T follicular helper cell (primary cell): ENCODE data around the gene MYO18B.

ENCODE experiments used
- DNase-seq: peaks from one replicate; pipeline ENCODE4 v3.0.0-alpha.2; 2020; ENCODE audit warnings: low read depth

The MYO18B gene

DNA sequence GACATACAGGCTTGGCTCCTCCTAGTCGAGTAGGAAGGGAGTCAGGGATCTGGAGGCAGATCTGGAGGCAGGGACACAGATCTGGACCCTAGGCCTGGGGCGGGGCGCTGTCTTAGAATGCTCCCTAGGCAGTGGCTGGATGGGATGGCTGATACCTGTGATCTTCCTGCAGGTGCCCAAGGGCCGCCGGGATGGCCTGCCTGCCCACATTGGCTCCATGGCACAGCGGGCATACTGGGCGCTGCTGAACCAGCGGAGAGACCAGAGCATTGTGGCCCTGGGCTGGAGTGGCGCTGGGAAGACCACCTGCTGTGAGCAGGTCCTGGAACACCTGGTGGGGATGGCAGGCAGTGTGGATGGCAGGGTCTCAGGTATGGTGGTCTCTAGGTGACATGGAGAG, 35.4 kb downstream of the MYO18B start:
- no peak for DNase-seq

DNA sequence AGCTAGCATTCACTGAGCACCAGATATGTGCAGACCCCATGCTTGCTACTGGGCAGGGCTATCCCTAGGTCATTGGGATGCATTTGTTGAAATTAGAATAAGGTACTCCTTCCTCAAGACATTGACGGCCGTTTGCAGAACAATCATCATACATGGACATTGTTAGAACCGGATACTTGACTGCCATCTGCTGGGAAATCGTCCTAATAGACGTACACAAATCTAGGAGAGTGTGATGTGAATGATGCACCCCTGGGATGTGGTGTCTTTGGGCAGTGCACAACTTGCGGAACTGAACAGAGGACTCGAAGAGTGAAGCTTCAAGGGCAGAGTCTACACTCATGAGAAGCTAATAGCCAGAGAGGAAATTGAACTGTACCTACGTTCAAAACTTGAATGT, 35.9 kb downstream of the MYO18B start:
- DNase-seq, result no peak

DNA sequence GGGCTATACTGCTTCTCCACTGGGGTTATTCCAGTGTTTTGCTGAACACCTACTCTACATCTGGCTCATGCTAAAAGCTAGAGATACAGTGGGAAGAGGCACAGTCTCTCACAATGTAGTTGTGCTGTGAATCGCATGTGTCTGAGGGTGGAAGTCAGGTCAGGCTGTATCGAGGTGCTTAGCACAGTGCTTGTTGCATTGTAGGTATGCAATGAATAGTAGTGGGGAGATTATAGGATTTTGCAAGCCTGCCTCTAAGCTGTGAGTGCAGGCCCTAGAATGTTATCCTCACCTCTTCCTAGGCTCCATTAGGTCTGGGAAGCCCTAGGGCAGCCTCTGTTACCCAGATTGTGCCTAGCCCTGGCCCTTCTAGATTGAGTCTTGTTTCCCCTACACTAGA, 37.4 kb downstream of the MYO18B start:
- DNase-seq, result no peak

DNA sequence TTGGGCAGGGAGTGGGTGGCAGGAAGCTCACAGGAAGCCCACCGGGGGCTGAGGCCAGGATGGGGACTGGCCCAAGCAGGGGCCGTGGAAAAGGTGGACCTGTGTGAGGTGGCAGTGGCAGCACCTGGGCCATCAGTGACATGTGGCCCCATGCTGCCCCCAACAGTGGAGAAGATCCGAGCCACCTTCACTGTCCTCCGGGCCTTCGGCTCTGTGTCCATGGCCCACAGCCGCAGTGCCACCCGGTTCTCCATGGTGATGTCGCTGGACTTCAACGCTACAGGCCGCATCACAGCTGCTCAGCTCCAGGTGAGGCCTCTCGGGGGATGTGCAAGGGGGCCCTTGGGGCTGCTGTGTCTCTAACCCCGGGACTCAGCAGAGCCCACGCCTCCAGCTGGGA, 37.9 kb downstream of the MYO18B start:
- no peak for DNase-seq

- DNase-seq, result no peak
Observed at GRCh38 chr22:25780673-25781072, 38.7 kb downstream of the MYO18B start.

GRCh38 chr22:25781801-25782200, 39.8 kb downstream of the MYO18B start:
- no peak for DNase-seq

GRCh38 chr22:25782831-25783230, 40.8 kb downstream of the MYO18B start:
- DNase-seq, result no peak

DNA sequence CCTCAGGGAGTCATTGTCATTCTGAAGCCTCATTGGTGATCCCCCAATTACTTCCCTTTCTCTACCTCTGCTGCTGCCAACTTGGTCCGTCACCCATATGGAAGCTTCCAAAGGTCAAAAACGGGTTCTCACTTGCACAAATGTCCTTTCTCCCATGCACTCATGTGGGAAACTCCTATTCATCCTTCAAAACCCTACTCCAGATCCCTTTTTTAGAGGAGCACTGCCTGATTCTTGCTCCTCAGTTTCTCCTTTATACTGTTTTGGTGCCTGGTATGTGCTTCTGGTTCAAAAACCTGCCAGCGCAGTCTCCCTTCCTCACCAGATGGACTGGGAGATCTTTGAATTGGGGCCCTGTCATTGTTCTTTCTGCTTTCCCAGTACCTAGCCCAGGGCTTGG, 41.9 kb downstream of the MYO18B start:
- no peak for DNase-seq

- no peak for DNase-seq
Observed at GRCh38 chr22:25786165-25786564, 44.2 kb downstream of the MYO18B start.

DNA sequence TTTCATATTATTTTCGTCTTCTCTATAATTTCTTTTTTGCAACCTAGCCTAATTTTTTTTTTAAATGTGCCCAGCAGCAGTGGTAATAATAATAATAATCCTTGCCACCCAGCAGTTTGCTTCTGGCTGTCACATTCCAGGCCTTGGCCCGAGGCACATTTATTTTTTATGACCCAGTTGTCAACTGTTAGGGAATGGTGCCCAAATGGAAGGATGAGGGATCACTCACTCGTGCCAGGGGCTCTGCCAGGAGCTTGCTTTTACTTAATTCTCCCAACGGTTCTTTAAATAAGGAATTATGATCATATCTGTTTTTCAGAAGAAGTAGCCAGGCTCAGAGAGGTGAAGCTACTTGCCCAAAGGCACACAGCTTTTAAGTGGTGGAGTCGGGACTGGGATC, 49.6 kb downstream of the MYO18B start:
- DNase-seq, result no peak

- no peak for DNase-seq
Observed at GRCh38 chr22:25795478-25795877, 53.5 kb downstream of the MYO18B start.

GRCh38 chr22:25797498-25798290, 55.7 kb downstream of the MYO18B start:
- no peak for DNase-seq

GRCh38 chr22:25800766-25801165, 58.8 kb downstream of the MYO18B start:
- DNase-seq, result no peak

DNA sequence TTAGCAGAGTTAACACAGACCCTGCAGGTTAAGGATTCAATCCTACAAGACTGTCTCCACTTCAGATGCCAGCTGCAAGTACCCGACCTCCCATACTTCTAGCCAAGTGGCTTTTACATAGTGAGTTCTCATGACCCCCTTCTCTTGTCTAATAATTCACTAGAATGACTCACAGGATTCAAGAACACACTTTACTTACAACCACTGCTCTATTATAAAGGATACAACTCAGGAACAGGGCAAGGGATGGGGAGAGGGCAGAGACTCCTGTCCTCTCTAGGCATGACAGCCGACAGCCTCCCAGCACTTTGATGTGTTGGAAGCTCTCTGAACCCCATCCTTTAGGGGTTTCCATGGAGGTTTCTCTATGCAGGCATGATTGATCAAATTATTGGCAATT, 60.0 kb downstream of the MYO18B start:
- no peak for DNase-seq

- no peak for DNase-seq
Observed at GRCh38 chr22:25804676-25805075, 62.7 kb downstream of the MYO18B start.

DNA sequence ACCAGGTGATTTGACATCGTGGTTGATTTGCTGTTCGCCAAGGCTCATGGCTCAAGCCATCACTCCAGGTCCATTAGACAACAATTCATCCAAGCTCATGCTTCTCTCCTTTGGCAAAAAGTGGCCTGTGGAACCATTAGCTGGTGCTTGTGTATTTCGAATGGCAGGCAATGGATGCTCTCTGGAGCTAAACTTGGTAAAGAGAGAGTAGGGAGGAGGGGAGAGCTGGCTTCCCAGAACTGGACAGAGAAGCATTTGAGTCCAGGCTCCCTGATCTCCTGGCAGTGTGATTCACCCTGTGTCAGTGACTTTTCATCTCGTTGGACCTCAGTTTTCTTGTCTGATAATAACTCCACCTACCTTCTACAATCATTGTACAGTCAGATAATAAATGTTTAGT, 64.6 kb downstream of the MYO18B start:
- no peak for DNase-seq

- no peak for DNase-seq
Observed at GRCh38 chr22:25814685-25815084, 72.7 kb downstream of the MYO18B start.

DNA sequence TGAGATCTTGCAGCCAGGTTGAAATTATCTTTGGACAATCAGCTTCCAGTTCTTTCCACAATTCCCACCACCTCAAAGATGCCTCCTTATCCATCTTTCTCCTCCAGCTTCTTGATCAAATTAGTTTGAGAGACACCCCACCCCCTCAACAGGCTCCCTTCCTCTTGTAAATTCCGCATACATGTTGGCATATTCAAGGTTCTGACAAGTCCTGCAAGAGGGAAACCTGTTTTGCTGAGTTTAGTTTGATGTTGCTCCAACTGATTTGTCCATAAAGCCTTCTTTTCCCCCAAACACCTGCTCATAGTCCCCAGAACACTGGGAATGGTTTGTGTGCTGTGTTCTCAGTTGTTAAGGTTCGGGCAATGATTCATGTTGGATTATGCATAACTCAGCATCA, 73.6 kb downstream of the MYO18B start:
- no peak for DNase-seq

DNA sequence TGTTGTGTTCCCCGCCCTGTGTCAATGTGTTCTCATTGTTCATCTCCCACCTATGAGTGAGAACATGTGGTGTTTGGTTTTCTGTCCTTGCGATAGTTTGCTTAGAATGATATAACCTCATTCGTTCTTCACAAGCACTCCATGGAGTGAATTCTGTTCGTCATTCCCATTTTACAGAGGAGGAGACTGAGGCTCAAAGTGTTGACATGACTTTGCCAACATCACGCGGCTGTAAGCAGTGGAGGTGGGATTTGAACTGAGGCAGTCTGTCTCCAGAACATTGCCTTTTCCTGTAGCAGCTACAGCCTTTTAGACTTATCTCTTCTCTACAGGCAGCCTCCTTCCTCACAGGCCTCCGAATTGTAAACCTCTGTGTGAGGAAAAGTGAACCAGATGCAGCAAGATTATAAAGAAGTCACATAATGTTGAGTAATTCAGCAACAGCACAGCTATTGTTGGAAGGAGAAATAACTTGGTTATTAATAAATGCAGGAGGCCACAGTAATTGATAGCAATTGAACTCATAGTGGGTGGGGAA, 74.6 kb downstream of the MYO18B start:
- no peak for DNase-seq

DNA sequence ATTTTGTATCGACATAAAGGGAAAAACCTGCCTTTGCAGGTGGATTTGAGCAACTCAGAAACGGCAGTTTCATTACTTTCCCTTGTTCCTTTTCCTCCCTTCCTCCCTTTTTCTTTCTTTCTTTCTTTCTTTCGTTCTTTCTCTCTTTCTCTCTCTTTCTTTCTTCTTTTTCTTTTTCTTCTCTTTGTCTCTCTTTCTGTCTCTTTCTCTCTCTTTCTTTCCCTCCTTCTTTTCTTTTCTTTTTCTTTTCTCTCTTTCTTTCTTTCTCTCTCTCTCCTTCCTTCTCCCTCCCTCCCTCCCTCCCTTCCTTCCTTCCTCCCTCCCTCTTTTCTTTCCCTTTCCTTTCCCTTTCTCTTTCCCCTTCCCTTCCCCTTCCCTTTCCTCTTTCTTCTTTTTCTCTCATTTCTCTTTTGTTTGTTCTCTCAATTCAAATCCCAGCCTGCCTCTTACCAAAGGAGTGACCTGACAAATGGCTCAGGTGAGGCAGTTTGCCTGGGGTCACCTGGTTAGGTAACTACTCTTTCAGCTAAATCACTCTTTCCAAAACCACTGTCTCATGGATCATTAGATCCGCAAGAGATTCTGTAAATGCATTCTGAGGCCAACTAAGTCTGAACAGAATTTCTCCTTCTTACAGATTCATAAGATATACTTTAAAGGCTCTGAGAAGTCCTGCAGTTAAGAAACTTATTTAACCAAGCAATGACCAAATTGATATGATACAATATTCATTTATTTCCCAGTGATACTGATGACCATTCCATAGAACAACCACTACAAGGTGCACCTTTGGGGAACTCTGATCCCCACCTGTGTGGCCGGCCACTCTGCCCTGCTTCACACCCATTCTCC, 75.3 kb downstream of the MYO18B start:
- no peak for DNase-seq

GRCh38 chr22:25818541-25818940, 76.6 kb downstream of the MYO18B start:
- no peak for DNase-seq

DNA sequence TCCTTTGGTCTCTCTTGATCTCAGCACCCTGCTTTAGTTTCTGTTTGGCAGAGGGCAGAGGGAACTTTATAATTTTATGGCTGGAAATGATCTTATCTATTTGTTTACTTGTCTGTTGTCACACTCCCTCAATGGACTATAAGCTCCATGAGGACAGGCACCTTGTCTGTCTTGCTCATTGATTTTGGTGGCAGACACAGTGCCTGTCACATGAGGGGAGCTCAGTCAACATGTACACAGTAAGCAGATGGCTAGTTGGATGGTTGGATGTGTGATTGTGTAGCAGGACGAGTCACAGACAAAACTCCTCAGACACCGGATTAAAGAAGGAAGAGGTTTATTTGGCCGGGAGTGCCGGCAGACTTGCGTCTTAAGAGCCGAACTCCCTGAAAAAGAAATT, 80.4 kb downstream of the MYO18B start:
- no peak for DNase-seq

DNA sequence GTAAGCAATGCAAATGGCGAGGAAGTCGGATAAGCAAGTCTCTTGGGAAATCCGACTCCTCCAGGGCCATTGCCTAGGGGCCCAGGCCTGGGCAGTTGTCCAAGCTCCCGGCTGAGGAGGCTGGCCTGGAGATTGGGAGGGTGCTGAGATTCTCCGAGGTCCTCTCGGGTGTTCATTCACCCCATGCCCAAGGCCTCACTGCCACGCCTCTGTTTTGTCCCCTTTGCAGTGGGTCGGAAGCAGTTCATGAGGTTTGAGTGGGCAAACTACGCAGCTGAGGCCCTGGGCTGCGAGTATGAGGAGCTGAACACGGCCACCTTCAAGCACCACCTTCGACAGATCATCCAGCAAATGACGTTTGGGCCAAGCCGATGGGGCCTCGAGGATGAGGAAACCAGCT, 81.3 kb downstream of the MYO18B start:
- no peak for DNase-seq
